Neural progenitor cell (in vitro differentiated cells): ENCODE measurements around the gene ERV3-1. TPM values are rescaled to one million over a fixed set of nuclear protein-coding genes. Genes with fewer than 3 reads are reported as not detected.
"Not testable (repeated sequence)": the region's sequence is repeated elsewhere in the genome, so short reads cannot be mapped to it uniquely, and the experiment has no call there.

ENCODE experiments used
- DNase-seq: peaks from one replicate; pipeline ENCODE4 v3.0.0-alpha.2; 2016; ENCODE audit warnings: low spot score
- H2AFZ ChIP-seq: fragments of 200-600 bp; sonication (generic); replicated peaks from 2 replicates; pipeline ENCODE4 v1.6.1; 2016; ENCODE audit warnings: antibody characterized with exemption
- H3F3A ChIP-seq: fragments of 200-600 bp; sonication (generic); 2 replicates; pipeline ENCODE4 v1.6.1; 2016; ENCODE audit warnings: antibody characterized with exemption, low read depth
- H3K27ac ChIP-seq: fragments of 200-600 bp; sonication (generic); 2 replicates; pipeline ENCODE4 v1.5.1; 2016; ENCODE audit warnings: mild to moderate bottlenecking
- H3K27me3 ChIP-seq: fragments of 200-600 bp; sonication (generic); 2 replicates; pipeline ENCODE4 v1.6.1; 2016; ENCODE audit warnings: mild to moderate bottlenecking, moderate library complexity
- H3K36me3 ChIP-seq: fragments of 200-600 bp; sonication (generic); 2 replicates; pipeline ENCODE4 v1.5.1; 2016
- H3K4me1 ChIP-seq: fragments of 200-600 bp; sonication (generic); 2 replicates; pipeline ENCODE4 v1.6.1; 2016; ENCODE audit warnings: mixed run types
- H3K4me2 ChIP-seq: fragments of 200-600 bp; sonication (generic); 2 replicates; pipeline ENCODE4 v1.6.1; 2016
- H3K4me3 ChIP-seq: fragments of 200-600 bp; sonication (generic); 2 replicates; pipeline ENCODE4 v1.5.1; 2016
- H3K79me2 ChIP-seq: fragments of 200-600 bp; sonication (generic); 2 replicates; pipeline ENCODE4 v1.6.1; 2016; ENCODE audit warnings: low read depth
- H3K9ac ChIP-seq: fragments of 200-600 bp; sonication (generic); 2 replicates; pipeline ENCODE4 v1.6.1; 2016
- H3K9me3 ChIP-seq: fragments of 200-600 bp; sonication (generic); 2 replicates; pipeline ENCODE4 v1.5.1; 2016; ENCODE audit warnings: low read depth
- H4K20me1 ChIP-seq: fragments of 200-600 bp; sonication (generic); 2 replicates; pipeline ENCODE4 v1.6.1; 2016; ENCODE audit warnings: low read depth
- H3K27ac Mint-ChIP-seq: 3 replicates; pipeline ENCODE4 v1.8.0; 2021; ENCODE audit warnings: mixed read lengths
- H3K27me3 Mint-ChIP-seq: 2 replicates; pipeline ENCODE4 v1.8.0; 2022; ENCODE audit warnings: low read depth, mild to moderate bottlenecking, inconsistent platforms, moderate library complexity, mixed read lengths; ENCODE audit not compliant: insufficient read depth
- H3K36me3 Mint-ChIP-seq: 3 replicates; pipeline ENCODE4 v1.8.0; 2021; ENCODE audit warnings: mixed read lengths
- H3K4me1 Mint-ChIP-seq: 3 replicates; pipeline ENCODE4 v1.8.0; 2021; ENCODE audit warnings: mixed read lengths
- H3K4me3 Mint-ChIP-seq: 3 replicates; pipeline ENCODE4 v1.8.0; 2021; ENCODE audit warnings: mild to moderate bottlenecking, moderate library complexity, mixed read lengths
- H3K9me3 Mint-ChIP-seq: 3 replicates; pipeline ENCODE4 v1.8.0; 2020; ENCODE audit warnings: mixed read lengths
- CTCF ChIP-seq: fragments of 200-600 bp; sonication (generic); IDR thresholded peaks from 2 replicates; pipeline ENCODE4 v1.5.1; 2017; ENCODE audit warnings: antibody characterized with exemption, mild to moderate bottlenecking
- EZH2 ChIP-seq: fragments of 200-600 bp; sonication (generic); IDR thresholded peaks from 2 replicates; pipeline ENCODE4 v1.6.1; 2017; ENCODE audit warnings: antibody characterized with exemption, mild to moderate bottlenecking, moderate library complexity
- EZH2phosphoT487 ChIP-seq: fragments of 200-600 bp; sonication (generic); IDR thresholded peaks from 2 replicates; pipeline ENCODE4 v1.6.1; 2017; ENCODE audit warnings: antibody characterized with exemption
- total RNA-seq: library from RNA; depleted of rRNA; stranded (reverse); fragments of >200 nt; gene quantifications from 2 replicates; pipeline ENCODE4 v1.2.3, GENCODE V29; 2015; ENCODE audit warnings: low replicate concordance

ERV3-1 gene
- 44.6 and 50.0 TPM in 2 replicates for total RNA-seq

- H3K4me1 ChIP-seq = peaks cover 8% of the 10 kb centered on the region
- Mint-ChIP-seq H3K4me3 (peak within 1 kb of the TSS; percentile 98), H3K4me1 (peaks cover 16% of the 10 kb centered on the region), H3K27me3 (peaks cover 7% of the 10 kb centered on the region), H3K36me3 (peaks cover 40% of the 10 kb centered on the region), H3K27ac (peak within 1 kb of the TSS; percentile 98), H3K9me3 (peaks cover 41% of the 10 kb centered on the region)
- peak; percentile 97 for DNase-seq
- no peak for TF ChIP-seq EZH2
- no peak for TF ChIP-seq CTCF
- no peak for TF ChIP-seq EZH2phosphoT487
- H3K9me3 ChIP-seq = no peaks in the 10 kb centered on the region
- peaks cover 6% of the 10 kb centered on the region for H3F3A ChIP-seq
- H3K27me3 ChIP-seq = no peaks in the 10 kb centered on the region
- peak within 1 kb of the TSS; percentile 83 for H3K4me2 ChIP-seq
- peak within 1 kb of the TSS; percentile 76 for H3K4me3 ChIP-seq
- H4K20me1 ChIP-seq = peaks cover 7% of the 10 kb centered on the region
- peak within 1 kb of the TSS; percentile 99 for H3K27ac ChIP-seq
- peaks cover 49% of the 10 kb centered on the region for H3K79me2 ChIP-seq
- H3K9ac ChIP-seq = peak within 1 kb of the TSS; percentile 96
- peak within 1 kb of the TSS; percentile 83 for H2AFZ ChIP-seq
- peaks cover 12% of the 10 kb centered on the region for H3K36me3 ChIP-seq
These were observed at the start of gene ERV3-1 for GRCh38 chr7:65006094-65006992. ERV3-1 (minus strand) TSS chr7:65006687; CDS start chr7:64993026, 13,661 bp downstream.

- peaks cover 17% of the 10 kb centered on the region for H3K9me3 Mint-ChIP-seq
- H4K20me1 ChIP-seq, H3K4me3 Mint-ChIP-seq: not testable (repeated sequence)
These were observed 49.3 kb upstream of the ERV3-1 start for GRCh38 chr7:65055786-65056185.

GRCh38 chr7:65054466-65054994 lies 48.0 kb upstream of the ERV3-1 start:
- H3K9me3 ChIP-seq, H3K36me3 ChIP-seq, H3K27me3 ChIP-seq, H3K4me2 ChIP-seq, DNase-seq, H3K27ac ChIP-seq, H3K4me3 ChIP-seq, H3K27me3 Mint-ChIP-seq, H3K9ac ChIP-seq, H3K27ac Mint-ChIP-seq, H3K4me1 ChIP-seq, H3K4me1 Mint-ChIP-seq, H4K20me1 ChIP-seq, H2AFZ ChIP-seq, H3F3A ChIP-seq, H3K4me3 Mint-ChIP-seq: not testable (repeated sequence)
- H3K79me2 ChIP-seq = peaks cover 32% of the 10 kb centered on the region
- peaks cover 47% of the 10 kb centered on the region for H3K36me3 Mint-ChIP-seq
- H3K9me3 Mint-ChIP-seq = peaks cover 20% of the 10 kb centered on the region

More at GRCh38 chr7:65055786-65056185, 49.3 kb upstream of the ERV3-1 start:
- H3K27ac Mint-ChIP-seq, H3K4me3 ChIP-seq, H3K4me1 ChIP-seq, H3K4me1 Mint-ChIP-seq, H3K36me3 ChIP-seq, H3K27me3 Mint-ChIP-seq, H3K27me3 ChIP-seq, H2AFZ ChIP-seq, H3K27ac ChIP-seq, H3K9me3 ChIP-seq, DNase-seq, H3K4me2 ChIP-seq, H3K9ac ChIP-seq, H3F3A ChIP-seq: not testable (repeated sequence)
- H3K36me3 Mint-ChIP-seq = peaks cover 44% of the 10 kb centered on the region
- H3K79me2 ChIP-seq = peaks cover 23% of the 10 kb centered on the region

GRCh38 chr7:65051654-65052053 lies 45.2 kb upstream of the ERV3-1 start:
- H3K27me3 Mint-ChIP-seq, H3K9ac ChIP-seq, H2AFZ ChIP-seq, H3K36me3 ChIP-seq, H3K27ac ChIP-seq, H4K20me1 ChIP-seq, DNase-seq, H3K4me3 ChIP-seq, H3K27me3 ChIP-seq, H3F3A ChIP-seq, H3K9me3 ChIP-seq, H3K4me1 ChIP-seq, H3K4me1 Mint-ChIP-seq, H3K27ac Mint-ChIP-seq, H3K4me2 ChIP-seq, H3K4me3 Mint-ChIP-seq: not testable (repeated sequence)
- Mint-ChIP-seq H3K36me3 (peaks cover 35% of the 10 kb centered on the region), H3K9me3 (peaks cover 20% of the 10 kb centered on the region)
- peaks cover 27% of the 10 kb centered on the region for H3K79me2 ChIP-seq

GRCh38 chr7:65051139-65051538 lies 44.7 kb upstream of the ERV3-1 start:
- not testable (repeated sequence) for H3K4me2 ChIP-seq, H3K4me1 ChIP-seq, H3F3A ChIP-seq, H3K4me3 Mint-ChIP-seq, H3K4me3 ChIP-seq, H3K27ac Mint-ChIP-seq, H2AFZ ChIP-seq, H3K27me3 Mint-ChIP-seq, H3K27me3 ChIP-seq, H3K4me1 Mint-ChIP-seq, DNase-seq, H3K36me3 ChIP-seq, H3K9ac ChIP-seq, H3K9me3 ChIP-seq, H3K27ac ChIP-seq, H4K20me1 ChIP-seq
- H3K79me2 ChIP-seq = peaks cover 27% of the 10 kb centered on the region
- Mint-ChIP-seq H3K36me3 (peaks cover 36% of the 10 kb centered on the region), H3K9me3 (peaks cover 26% of the 10 kb centered on the region)

GRCh38 chr7:65046329-65046728 lies 39.8 kb upstream of the ERV3-1 start:
- Mint-ChIP-seq H3K9me3 (peaks cover 21% of the 10 kb centered on the region), H3K36me3 (peaks cover 38% of the 10 kb centered on the region)
- H3K9me3 ChIP-seq, H3K27ac Mint-ChIP-seq, H3K4me3 Mint-ChIP-seq, H3K27me3 ChIP-seq, H3K9ac ChIP-seq, H3K4me1 Mint-ChIP-seq, H3K36me3 ChIP-seq, H3K4me3 ChIP-seq, H3F3A ChIP-seq, H3K4me2 ChIP-seq, H3K27ac ChIP-seq, H3K27me3 Mint-ChIP-seq, H2AFZ ChIP-seq, DNase-seq, H3K4me1 ChIP-seq: not testable (repeated sequence)
- H4K20me1 ChIP-seq = peaks cover 11% of the 10 kb centered on the region
- H3K79me2 ChIP-seq = peaks cover 41% of the 10 kb centered on the region

- not testable (repeated sequence) for H3K9ac ChIP-seq, H3K36me3 ChIP-seq, H3K4me3 ChIP-seq, H3F3A ChIP-seq, H3K9me3 ChIP-seq, DNase-seq, H3K4me2 ChIP-seq, H3K4me1 Mint-ChIP-seq, H3K27ac Mint-ChIP-seq, H3K27ac ChIP-seq, H3K27me3 ChIP-seq, H3K4me1 ChIP-seq, H3K27me3 Mint-ChIP-seq, H3K4me3 Mint-ChIP-seq, H2AFZ ChIP-seq
- H3K36me3 Mint-ChIP-seq = peaks cover 32% of the 10 kb centered on the region
- peaks cover 47% of the 10 kb centered on the region for H3K79me2 ChIP-seq
- H3K9me3 Mint-ChIP-seq = peaks cover 16% of the 10 kb centered on the region
- peaks cover 13% of the 10 kb centered on the region for H4K20me1 ChIP-seq
These were observed 39.1 kb upstream of the ERV3-1 start for GRCh38 chr7:65045589-65045988.
